HK-2 (cell line): Measurements from ENCODE around the gene MYH15.

Experiments
- DNase-seq: peaks from one replicate; pipeline ENCODE4 v3.0.0-alpha.2; 2018; ENCODE audit not compliant: unreplicated experiment

MYH15 gene

GRCh38 chr3:108415661-108416060 lies 94.7 kb downstream of the MYH15 start:
- DNase-seq, result no peak

DNA sequence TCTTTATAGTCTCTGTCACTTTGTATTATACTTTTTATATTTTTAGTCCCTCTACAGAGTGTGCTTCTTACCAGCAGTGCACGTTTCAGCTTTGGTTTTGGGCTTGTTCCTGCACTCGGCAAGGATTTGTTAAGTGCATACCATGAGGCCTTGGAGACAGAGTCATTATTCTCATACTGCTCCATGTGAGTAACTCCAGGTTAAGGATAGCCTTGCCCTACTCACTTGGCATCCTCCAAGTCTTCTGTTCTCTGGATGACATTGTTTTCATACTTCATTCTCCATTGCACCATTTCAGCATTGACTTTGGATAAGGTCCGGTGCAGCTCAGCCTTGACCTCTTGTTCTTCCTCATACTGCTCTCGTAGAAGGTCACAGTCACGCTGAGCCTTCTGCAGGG lies 96.4 kb downstream of the MYH15 start:
- DNase-seq, result no peak

DNA sequence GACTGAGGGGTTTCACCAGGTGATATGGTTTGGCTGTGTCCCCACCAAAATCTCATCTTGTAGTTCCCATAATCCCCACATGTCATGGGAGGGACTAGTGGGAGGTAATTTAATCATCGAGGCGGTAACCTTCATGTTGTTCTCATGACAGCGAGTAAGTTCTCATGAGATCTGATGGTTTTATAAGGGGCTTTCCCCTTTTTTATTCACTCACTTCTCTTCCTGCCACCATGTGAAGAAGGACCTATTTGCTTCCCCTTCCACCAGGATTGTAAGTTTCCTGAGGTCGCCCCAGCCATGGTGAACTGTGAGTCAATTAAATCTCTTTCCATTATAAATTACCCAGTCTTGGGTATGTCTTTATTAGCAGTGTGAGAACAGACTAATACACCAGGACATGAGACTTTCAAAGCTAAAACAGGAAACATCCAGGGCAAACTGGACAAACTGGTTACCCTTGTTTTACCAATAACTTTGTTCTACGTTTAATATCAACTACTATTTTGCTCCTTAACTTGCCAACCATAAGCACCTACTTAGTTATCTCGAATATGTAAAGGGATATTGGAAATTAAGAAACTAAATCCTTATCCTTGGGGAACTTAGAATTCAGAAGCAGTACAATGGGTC lies 98.2 kb downstream of the MYH15 start:
- no peak for DNase-seq

GRCh38 chr3:108410531-108410984 lies 99.8 kb downstream of the MYH15 start:
- DNase-seq, result no peak

DNA sequence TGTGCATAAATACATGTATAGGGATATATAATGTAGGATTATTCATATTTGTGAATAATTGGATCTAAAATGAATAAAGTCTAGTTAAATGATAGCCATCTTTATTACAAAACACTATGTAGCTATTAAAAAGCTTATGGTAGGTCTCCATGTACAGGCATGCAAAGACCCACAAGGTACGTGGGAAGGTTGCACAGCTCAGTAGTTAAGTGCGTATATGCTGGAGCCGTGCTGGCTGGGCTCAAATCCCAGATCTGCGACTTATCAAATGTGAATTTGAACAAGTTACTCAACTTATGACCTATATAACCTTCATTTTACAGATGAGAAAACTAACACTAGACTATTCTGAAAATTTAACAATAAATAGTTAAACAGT lies 100.6 kb downstream of the MYH15 start:
- DNase-seq, result no peak

DNA sequence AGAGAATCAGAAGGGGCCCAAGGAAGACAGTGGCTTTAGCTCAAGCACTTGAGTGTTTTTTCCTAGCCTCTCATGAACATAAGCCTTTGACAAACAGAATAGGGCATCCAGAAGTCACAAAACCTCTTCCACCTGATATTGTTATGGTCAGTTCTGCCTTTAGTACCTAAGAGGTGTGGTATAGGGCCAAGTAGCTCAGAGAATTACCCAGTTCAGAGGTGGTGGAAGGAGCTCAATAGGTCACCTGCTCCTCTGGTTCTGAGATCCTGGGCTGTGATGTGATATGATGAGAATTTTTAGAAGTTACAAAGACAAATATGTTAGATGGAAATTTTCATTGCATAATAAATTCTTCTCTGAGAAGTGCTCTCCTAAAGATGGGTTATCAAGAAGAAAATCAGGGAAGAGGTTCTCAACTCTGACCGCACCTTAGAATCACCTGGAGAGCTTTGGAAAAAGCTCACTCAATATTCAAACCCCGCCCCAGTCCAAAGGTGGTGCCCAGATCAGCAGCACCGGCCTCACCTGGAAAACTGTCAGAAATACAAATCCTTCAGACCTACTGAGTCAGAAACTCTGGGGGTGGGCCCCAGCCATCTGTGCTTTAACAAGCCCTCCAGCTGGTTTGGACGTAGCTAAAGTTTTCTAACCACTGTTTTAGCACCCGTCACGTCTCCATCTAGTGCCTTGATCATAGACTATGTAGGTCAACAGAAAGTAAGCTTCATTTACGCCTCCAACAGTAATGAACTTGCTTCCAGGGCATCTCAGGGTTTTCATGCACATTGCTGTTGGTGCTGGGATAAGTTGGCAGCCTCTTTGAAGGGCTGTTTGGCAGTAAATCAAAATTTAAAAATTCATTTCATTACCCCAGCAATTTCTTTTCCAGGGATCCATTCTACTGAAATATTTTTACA lies 101.3 kb downstream of the MYH15 start:
- DNase-seq, result no peak

DNA sequence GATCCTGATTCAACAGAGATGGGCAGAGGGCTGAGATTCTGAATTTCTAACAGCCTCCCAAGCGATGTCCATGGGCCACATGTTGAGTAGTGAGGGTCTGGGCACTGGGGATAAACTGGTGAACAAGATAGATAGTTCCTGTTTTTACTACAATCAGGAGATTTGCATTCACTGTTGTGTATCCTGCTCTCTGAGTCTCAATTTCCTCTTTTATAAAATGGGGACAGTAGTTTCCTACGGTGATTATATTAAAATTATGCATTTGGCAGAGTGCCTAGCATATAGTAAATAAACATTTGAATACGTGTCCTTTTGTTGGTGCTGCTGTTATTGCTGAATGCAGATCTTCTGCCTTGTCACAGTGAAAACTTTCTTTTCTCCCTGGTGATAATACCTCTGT lies 102.5 kb downstream of the MYH15 start:
- no peak for DNase-seq

DNA sequence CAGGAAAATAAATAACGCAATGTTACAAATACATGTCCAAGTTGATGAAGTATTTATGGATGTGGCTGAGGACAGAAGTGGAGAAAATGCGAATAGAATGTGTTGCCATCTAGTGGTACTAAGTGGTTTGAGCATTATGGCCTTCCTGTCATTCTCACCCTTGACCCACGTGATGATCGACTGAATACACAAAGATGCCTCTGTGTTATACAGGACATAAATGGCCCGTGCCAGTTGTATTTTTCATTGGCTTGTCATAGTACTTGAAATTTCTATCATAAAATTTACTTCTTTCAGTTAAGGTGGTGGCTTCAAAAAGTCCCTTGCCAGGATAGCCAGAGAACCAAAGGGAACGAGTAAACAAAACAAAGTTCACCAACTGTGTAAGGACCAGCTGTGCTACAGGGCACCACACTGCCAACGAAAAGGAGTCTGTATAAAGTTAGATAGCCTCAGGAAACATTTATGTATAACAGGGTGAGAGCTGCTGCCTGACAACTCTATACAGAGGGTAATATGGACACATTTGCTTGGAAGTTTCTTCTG lies 103.7 kb downstream of the MYH15 start:
- no peak for DNase-seq

DNA sequence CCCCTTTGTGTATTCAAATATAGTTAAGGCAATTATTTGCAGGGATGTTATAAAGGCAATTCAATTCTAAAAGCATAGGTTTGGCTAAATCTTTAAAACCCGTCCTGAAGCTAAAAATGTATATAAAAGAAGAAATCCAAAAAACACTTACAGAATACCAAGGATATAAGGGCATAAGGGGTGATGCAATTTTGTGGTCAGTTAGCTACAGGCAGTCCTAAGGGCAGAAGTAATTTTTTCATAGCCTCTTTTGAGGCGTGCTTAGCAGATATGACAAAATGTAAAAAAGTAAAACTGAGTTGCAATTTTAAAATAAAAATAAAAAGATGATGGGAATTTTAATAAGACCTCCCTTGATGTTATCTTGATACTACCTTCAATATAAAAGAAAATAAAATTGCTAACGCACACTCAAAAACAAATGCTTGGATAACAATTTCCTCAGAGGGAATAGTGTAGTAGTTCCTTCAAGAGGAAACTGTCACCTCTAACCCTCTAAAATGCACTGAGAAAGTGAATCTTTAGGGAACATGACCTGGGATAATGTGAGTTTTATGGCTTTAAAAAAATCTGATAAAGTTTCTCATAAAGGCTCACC lies 104.2 kb downstream of the MYH15 start:
- no peak for DNase-seq

GRCh38 chr3:108404368-108404767 lies 106.0 kb downstream of the MYH15 start:
- no peak for DNase-seq

DNA sequence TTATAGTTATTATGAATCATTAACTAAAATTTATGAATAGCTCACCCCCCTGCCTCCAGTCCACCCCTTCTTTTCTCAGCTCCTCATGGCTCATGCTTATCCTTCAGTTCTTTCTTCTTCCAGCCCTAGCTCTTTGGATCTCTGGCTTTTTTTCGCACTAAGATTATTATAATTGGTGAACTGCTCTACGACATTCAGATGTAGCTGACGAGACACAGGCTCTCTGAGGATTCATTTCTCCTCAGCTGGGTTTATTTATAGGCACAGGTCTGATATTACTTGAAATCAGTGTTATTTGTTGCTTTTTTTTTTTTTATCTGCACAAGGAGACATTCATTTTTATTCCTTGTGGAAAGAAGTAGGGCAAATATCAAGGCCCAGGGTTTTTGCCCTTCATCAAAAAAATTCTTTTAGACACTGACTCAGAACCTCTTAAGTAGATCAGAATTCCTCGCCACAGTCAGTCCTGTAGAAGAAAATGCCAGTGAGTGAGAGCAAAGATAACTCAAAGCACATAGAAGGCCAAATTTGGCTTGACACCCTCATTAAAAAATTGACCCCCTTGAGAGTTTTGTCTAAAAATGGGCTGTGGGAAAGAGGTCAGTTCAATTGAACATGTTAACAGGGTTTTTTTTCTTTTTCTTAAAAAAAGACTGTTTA lies 106.6 kb downstream of the MYH15 start:
- no peak for DNase-seq

DNA sequence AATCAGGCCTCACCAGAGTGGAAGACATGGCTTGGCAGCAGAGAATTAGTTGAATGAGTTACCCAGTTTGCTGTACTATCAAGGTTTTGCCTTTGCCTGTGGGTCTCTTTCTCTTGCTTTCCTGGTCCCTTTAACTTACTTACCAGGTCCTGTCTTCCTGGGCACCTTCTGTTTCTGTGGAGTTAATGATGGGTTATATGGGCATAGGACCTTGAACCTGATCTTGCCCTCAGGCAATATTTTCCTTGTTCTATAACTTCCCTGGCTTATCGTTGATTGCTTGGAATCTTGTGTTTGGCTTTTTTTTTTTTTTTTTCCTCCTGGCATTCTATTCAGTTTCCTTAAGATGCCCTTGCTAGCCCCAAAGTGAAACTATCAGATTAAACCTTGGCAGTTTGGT lies 107.2 kb downstream of the MYH15 start:
- no peak for DNase-seq

DNA sequence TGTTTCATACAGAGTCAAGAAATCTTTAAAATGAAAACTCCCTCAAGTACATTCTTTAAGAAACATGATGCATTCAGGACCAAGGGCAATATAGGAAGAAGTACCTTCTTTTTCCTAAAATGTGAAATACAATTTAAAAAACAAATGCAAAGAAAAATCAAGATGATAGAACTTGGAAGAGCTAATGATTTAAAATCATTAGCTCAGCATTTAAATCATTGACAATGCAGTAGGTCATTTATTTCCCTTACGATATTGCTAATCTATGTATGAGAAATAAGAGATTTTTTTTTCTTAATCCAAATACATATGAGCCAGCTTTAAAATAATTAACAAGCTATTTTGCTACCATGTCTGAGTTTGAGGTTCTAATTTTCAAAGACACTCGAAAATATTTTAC lies 108.6 kb downstream of the MYH15 start:
- no peak for DNase-seq

DNA sequence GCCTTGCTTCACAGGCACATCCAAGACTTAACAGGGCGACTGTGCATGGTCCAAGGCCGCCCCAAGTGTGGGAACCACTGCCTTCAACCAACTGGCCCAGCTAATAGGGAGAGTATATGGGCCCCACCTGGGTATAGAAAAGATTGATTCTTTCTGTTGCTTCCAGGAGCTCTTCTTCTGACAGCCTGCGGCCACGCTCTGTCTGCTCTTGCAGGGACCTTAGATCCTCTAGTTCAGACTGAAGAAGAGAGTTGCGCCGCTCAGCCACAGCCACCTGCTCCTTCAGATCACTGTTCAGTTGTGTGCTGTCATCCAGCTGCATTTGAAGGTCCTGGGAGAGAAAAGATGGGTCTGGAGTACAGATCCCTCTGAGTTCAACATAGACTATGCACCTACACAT lies 111.9 kb downstream of the MYH15 start:
- no peak for DNase-seq

GRCh38 chr3:108396336-108396735 lies 114.1 kb downstream of the MYH15 start:
- DNase-seq, result no peak

GRCh38 chr3:108394563-108394962 lies 115.8 kb downstream of the MYH15 start:
- DNase-seq, result no peak

DNA sequence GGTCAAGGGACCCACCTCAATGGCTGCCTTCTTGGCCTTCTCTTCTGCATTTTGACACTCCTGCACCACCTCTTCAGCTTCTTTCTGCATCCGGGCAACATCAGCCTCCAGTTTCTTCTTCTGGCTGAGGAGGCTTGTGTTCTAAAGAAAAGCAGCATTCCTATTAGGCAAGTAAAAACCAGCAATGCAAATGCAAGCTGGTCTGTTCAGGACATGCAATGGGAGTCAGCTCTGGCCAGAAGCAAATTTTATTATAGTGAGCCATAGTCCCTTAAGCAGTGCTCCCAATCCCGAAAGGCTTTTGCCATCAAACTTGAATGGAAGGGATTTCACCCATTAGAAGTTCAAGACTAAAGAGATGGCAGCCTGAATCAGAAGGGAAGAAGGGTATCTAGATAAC lies 116.4 kb downstream of the MYH15 start:
- DNase-seq, result no peak

DNA sequence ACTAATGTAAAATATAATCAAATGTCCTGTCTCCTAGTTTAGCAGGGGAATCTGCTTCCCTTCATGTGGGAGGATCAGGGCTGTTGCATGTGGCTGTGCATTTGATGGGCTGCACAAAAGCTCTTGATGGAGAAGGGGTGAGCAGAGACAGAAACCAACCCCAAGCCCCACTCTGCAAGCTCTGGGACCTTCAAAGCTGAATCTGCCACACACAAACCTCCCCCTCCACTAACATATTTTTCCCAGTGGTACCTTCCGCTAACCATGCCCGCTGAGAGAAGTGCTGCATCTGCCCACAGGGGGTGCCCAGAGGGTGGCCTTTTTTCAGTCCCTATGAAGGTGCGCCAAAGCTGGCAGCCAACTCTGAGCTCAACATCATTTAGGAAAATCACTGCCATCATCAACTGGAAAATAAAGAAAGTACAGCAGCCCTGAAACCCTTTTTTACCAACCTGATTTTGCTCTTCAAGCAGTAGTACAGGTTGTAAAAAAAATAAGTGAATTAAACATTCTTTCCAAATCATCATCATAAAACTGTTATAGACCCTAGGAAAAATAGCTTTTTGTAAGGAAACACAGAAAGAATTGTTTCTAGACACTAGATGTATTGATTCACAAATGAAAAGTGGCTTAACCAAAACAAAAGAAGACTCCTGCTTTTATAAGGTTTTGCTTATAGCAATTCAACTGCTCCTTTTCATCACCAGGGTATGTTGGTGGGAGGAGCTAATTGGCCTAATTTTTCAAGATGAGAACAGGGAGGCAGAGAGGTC lies 117.1 kb downstream of the MYH15 start:
- DNase-seq, result no peak

DNA sequence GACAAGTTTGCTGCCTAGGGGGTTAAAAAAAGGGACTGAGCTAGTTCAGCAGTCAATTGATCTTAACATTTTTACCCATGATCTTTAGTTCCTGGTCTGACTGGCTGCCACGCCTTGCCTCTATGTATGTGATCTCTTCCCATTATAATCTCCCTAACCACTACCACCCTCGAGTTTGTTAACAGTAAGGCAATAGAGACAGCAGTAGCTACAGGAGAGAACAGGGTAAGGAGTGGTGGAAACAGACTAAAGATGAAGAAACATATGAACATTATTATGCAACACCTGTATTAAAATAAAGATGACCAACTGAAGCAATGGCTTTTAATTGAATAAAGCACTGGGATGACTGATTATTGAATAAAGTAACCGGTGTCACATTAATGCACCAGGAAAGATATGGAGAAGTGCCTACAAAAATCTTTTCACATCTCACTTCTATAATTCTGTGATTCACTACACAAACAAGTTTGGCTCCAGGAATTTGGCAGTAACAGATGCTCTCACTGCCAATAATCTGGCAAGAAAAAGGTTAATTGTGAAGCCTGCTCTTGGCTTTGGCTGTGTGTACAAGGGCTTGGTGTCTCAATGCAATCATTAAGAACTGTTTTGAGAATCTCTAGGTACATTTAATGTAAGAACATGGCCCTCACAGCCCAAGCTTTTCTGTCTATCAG lies 118.3 kb downstream of the MYH15 start:
- no peak for DNase-seq

DNA sequence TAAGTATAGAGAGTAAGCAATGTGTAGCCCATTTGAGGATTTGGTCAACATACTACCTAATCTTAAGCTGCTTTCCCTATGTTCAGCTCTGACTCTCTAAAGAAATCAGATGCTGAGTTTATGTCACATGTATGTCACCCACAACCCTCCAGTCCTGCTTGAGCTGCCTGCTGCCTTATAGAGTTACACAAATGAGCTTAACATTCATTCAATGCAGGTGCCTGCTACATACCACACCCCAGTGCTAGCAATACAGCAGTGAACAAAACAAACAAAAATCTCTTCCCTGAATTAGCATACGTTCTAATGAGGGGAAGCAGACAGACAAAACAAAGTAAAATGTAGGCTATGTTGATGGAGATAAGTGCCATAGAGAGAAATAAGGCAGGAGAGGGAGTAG lies 121.0 kb downstream of the MYH15 start:
- no peak for DNase-seq
